H1 (cell line): ENCODE results near the gene KRT85. TPM values are rescaled to one million over a fixed set of nuclear protein-coding genes. Genes with fewer than 3 reads are reported as not detected.

ENCODE experiments used
- CTCF ChIA-PET: fragments of 300-600 bp; sonication (Branson Sonifier 250); formaldehyde crosslinking; loops from one replicate; lab custom pipeline; 2021; ENCODE audit not compliant: partially characterized antibody; lab: Charles Lee
- POLR2A ChIA-PET: fragments of 300-600 bp; sonication (Branson Sonifier 250); formaldehyde crosslinking; loops from one replicate; lab custom pipeline; 2021; ENCODE audit warnings: inconsistent platforms; ENCODE audit not compliant: partially characterized antibody; lab: Charles Lee
- DNase-seq, 2 experiments: peaks; one replicate each; pipeline versions ENCODE4 v3.0.0 to v3.0.0-alpha.2; 2010 to 2022; ENCODE audit warnings: low spot score in 2 of 2, low read depth in 1 of 2, mixed read lengths in 1 of 2
- FAIRE-seq: peaks from 2 replicates; lab custom pipeline; 2011; peaks lifted over from hg19 to GRCh38; lab: Jason Lieb, UNC
- H2AFZ ChIP-seq: 2 replicates; pipeline ENCODE4 v1.8.1; 2012; ENCODE audit warnings: low read length, inconsistent platforms
- H2AK5ac ChIP-seq: 2 replicates; pipeline ENCODE4 v1.6.1; 2013; ENCODE audit warnings: low read depth, low read length
- H2BK120ac ChIP-seq: replicated peaks from 2 replicates; pipeline ENCODE3; 2013; ENCODE audit warnings: low read depth, low read length, inconsistent platforms
- H2BK12ac ChIP-seq: 2 replicates; pipeline ENCODE4 v1.6.1; 2013; ENCODE audit warnings: low read depth, low read length
- H2BK15ac ChIP-seq: 2 replicates; pipeline ENCODE4 v1.6.1; 2013; ENCODE audit warnings: low read length
- H2BK20ac ChIP-seq: 2 replicates; pipeline ENCODE4 v1.6.1; 2013; ENCODE audit warnings: low read length
- H2BK5ac ChIP-seq: 2 replicates; pipeline ENCODE4 v1.6.1; 2013; ENCODE audit warnings: low read depth, low read length
- H3K14ac ChIP-seq: 2 replicates; pipeline ENCODE4 v1.6.1; 2013; ENCODE audit warnings: inconsistent platforms; ENCODE audit not compliant: insufficient read length
- H3K18ac ChIP-seq: 2 replicates; pipeline ENCODE4 v1.6.1; 2013; ENCODE audit warnings: low read length; ENCODE audit errors: extremely low read depth
- H3K23ac ChIP-seq: 2 replicates; pipeline ENCODE4 v1.6.1; 2013; ENCODE audit warnings: inconsistent platforms; ENCODE audit not compliant: insufficient read length
- H3K23me2 ChIP-seq: 2 replicates; pipeline ENCODE4 v1.6.1; 2013; ENCODE audit warnings: low read depth, low read length
- H3K27ac ChIP-seq: 2 replicates; pipeline ENCODE4 v1.6.1; 2011; ENCODE audit warnings: low read depth, low read length, inconsistent platforms
- H3K27me3 ChIP-seq, 4 experiments: replicated peaks in 1 of 4; 1 replicate in 1 of 4; 2 replicates in 3 of 4; pipeline versions ENCODE4 v1.6.1 to v1.8.1; 2011 to 2013; ENCODE audit warnings: low read length in 3 of 4, mild to moderate bottlenecking in 3 of 4, inconsistent platforms in 2 of 4, mixed read lengths in 2 of 4, moderate library complexity in 1 of 4; ENCODE audit not compliant: control insufficient read depth in 3 of 4, insufficient read depth in 3 of 4; ENCODE audit errors: extremely low read depth in 1 of 4
- H3K36me3 ChIP-seq, 4 experiments: 2 replicates each; pipeline versions ENCODE4 v1.6.1 to v1.8.1; 2011 to 2013; ENCODE audit warnings: mild to moderate bottlenecking in 4 of 4, low read length in 3 of 4, moderate library complexity in 2 of 4, control low read depth in 1 of 4, inconsistent platforms in 1 of 4; ENCODE audit not compliant: insufficient read depth in 4 of 4, control insufficient read depth in 2 of 4
- H3K4ac ChIP-seq: replicated peaks from 2 replicates; pipeline ENCODE3; 2013; ENCODE audit warnings: low read length, low read depth, mixed read lengths, inconsistent platforms; ENCODE audit not compliant: insufficient read length
- H3K4me1 ChIP-seq, 4 experiments: replicated peaks in 1 of 4; 1 replicate in 1 of 4; 2 replicates in 3 of 4; pipeline versions ENCODE4 v1.6.1 to v1.8.1; 2011 to 2013; ENCODE audit warnings: low read length in 3 of 4, inconsistent platforms in 2 of 4, mixed read lengths in 1 of 4; ENCODE audit not compliant: insufficient read depth in 4 of 4, control insufficient read depth in 3 of 4
- H3K4me2 ChIP-seq, 2 experiments: 2 replicates each; pipeline versions ENCODE4 v1.6.1 to v1.8.1; 2011 to 2013; ENCODE audit warnings: low read depth in 2 of 2, low read length in 2 of 2, control low read depth in 1 of 2, inconsistent platforms in 1 of 2, mild to moderate bottlenecking in 1 of 2; ENCODE audit not compliant: insufficient read depth in 1 of 2
- H3K4me3 ChIP-seq, 4 experiments: fragments of 200-600, 300-600 bp in 1 of 4; sonication (generic), shearing (Covaris generic), sonication (Bioruptor Twin) in 1 of 4; 2 replicates each; pipeline versions ENCODE4 v1.5.1 to v1.8.1; 2011 to 2016; ENCODE audit warnings: low read length in 4 of 4, low read depth in 3 of 4, control low read depth in 2 of 4, inconsistent platforms in 2 of 4, mild to moderate bottlenecking in 2 of 4, mixed read lengths in 1 of 4, moderate library complexity in 1 of 4; ENCODE audit not compliant: insufficient read depth in 2 of 4; ENCODE audit errors: extremely low read depth in 1 of 4
- H3K56ac ChIP-seq: replicated peaks from 2 replicates; pipeline ENCODE3; 2013; ENCODE audit warnings: low read depth, mild to moderate bottlenecking, mixed read lengths, low read length, inconsistent platforms; ENCODE audit not compliant: insufficient read length
- H3K79me1 ChIP-seq: 2 replicates; pipeline ENCODE4 v1.6.1; 2013; ENCODE audit warnings: low read depth, low read length, control low read depth
- H3K79me2 ChIP-seq, 2 experiments: 2 replicates each; pipeline versions ENCODE4 v1.6.1 to v1.8.1; 2012 to 2013; ENCODE audit warnings: low read length in 2 of 2, mild to moderate bottlenecking in 2 of 2, inconsistent platforms in 1 of 2; ENCODE audit not compliant: insufficient read depth in 2 of 2, control insufficient read depth in 1 of 2
- H3K9ac ChIP-seq, 4 experiments: replicated peaks in 1 of 4; 1 replicate in 1 of 4; 2 replicates in 3 of 4; pipeline versions ENCODE4 v1.6.1 to v1.8.1; 2011 to 2013; ENCODE audit warnings: low read depth in 3 of 4, low read length in 3 of 4, control low read depth in 2 of 4, mild to moderate bottlenecking in 2 of 4, moderate library complexity in 2 of 4, inconsistent platforms in 1 of 4; ENCODE audit errors: extremely low read depth in 1 of 4
- H3K9me3 ChIP-seq, 2 experiments: 2 replicates each; pipeline versions ENCODE4 v1.6.1 to v1.8.1; 2012 to 2013; ENCODE audit warnings: mild to moderate bottlenecking in 2 of 2, moderate library complexity in 2 of 2, control low read depth in 1 of 2, inconsistent platforms in 1 of 2, low read depth in 1 of 2, low read length in 1 of 2, mixed read lengths in 1 of 2; ENCODE audit not compliant: insufficient read depth in 2 of 2
- H4K20me1 ChIP-seq, 2 experiments: replicated peaks in 1 of 2; 2 replicates each; pipeline versions ENCODE3 to v1.8.1; 2011 to 2013; ENCODE audit warnings: inconsistent platforms in 2 of 2, low read length in 2 of 2, mild to moderate bottlenecking in 1 of 2; ENCODE audit not compliant: insufficient read depth in 2 of 2, control insufficient read depth in 1 of 2
- H4K5ac ChIP-seq: 2 replicates; pipeline ENCODE4 v1.6.1; 2013; ENCODE audit warnings: low read length, low read depth, mixed read lengths, inconsistent platforms; ENCODE audit not compliant: insufficient read length
- H4K8ac ChIP-seq: 2 replicates; pipeline ENCODE4 v1.8.0; 2013; ENCODE audit warnings: mild to moderate bottlenecking, moderate library complexity, low read length, inconsistent platforms; ENCODE audit not compliant: insufficient read depth; ENCODE audit errors: extremely low read depth
- H4K91ac ChIP-seq: replicated peaks from 2 replicates; pipeline ENCODE3; 2013; ENCODE audit warnings: low read length, mixed read lengths, inconsistent platforms; ENCODE audit not compliant: insufficient read length
- POU5F1 ChIP-seq: IDR thresholded peaks from 2 replicates; pipeline ENCODE4 v1.6.1; 2011; ENCODE audit warnings: low read depth, mild to moderate bottlenecking, low read length, moderate library complexity
- WGBS, 2 experiments: shearing (Covaris generic) in 1 of 2; methylation state at CpG; one replicate each; pipeline versions ENCODE4 v1.1.6 to v1.1.7; 2013 to 2015; ENCODE audit warnings: low lambda C conversion rate in 2 of 2, mixed read lengths in 2 of 2, inconsistent platforms in 1 of 2, low coverage in 1 of 2, missing lambda C conversion rate in 1 of 2; ENCODE audit not compliant: insufficient replicate concordance in 2 of 2, insufficient coverage in 1 of 2, insufficient read length in 1 of 2; ENCODE audit errors: extremely low coverage in 1 of 2, missing lambda C conversion rate in 1 of 2; 5-methylcytosine and 5-hydroxymethylcytosine counted together
- polyA plus RNA-seq, 7 experiments: library from polyadenylated mRNA; depleted of rRNA in 3 of 7; stranded (reverse) in 5 of 7; unstranded in 2 of 7; fragments of >200 nt in 5 of 7; fragments of 200-250 nt in 2 of 7; gene quantifications; 1 replicate in 5 of 7; 2 replicates in 1 of 7; 4 replicates in 1 of 7; pipeline versions ENCODE4 v1.2.1 to v1.2.3, GENCODE V29; 2011 to 2013; ENCODE audit warnings: missing spikeins in 2 of 7, mixed read lengths in 2 of 7
- total RNA-seq: library from RNA; stranded (reverse); fragmentation: NEBNext Ultra II Directional; extraction: Animal tissue kit (Norgen Biotek cat#: 25700); gene quantifications from 2 replicates; pipeline ENCODE4 v1.2.1, GENCODE V29; 2021

KRT85 gene
- total and polyA plus RNA-seq, 2 of the 8 experiments (the other 6 are each of a cell fraction or from before 2014, with no cell fraction given), result not detected

GRCh38 chr12:52350021-52350620 lies 17.2 kb downstream of the KRT85 start:
- Histone ChIP-seq H3K4me3 (no peak overlapping the region), H4K91ac (no peak overlapping the region), H3K9me3 (no peaks in the 10 kb centered on the region), H3K18ac (no peak overlapping the region), H3K23ac (no peak overlapping the region), H3K4ac (no peak overlapping the region), H2AFZ (no peak overlapping the region), H2BK5ac (no peak overlapping the region), H3K27ac (no peak overlapping the region), H3K4me1 (no peaks in the 10 kb centered on the region), H2BK20ac (no peak overlapping the region), H3K56ac (no peak overlapping the region), H2BK120ac (no peak overlapping the region), H3K79me1 (no peaks in the 10 kb centered on the region), H3K9ac (no peak overlapping the region), H3K23me2 (no peaks in the 10 kb centered on the region), H2BK15ac (no peak overlapping the region), H3K36me3 (no peaks in the 10 kb centered on the region), H2AK5ac (no peak overlapping the region), H3K4me2 (no peak overlapping the region), H4K20me1 (no peaks in the 10 kb centered on the region), H3K79me2 (no peaks in the 10 kb centered on the region), H3K27me3 (no peaks in the 10 kb centered on the region), H2BK12ac (no peak overlapping the region), H3K14ac (no peak overlapping the region), H4K5ac (no peak overlapping the region), H4K8ac (no peak overlapping the region)
- POLR2A ChIA-PET, result interaction anchor here (1.2 kb wide), 1 partner anchor 656 kb away, joined by 3 read pairs; the partner anchor contains the start of gene EIF4B
- CTCF ChIA-PET, result interaction anchor here (0.8 to 10.7 kb wide), 9 partner anchors 13 to 203 kb away, joined by 3 to 88 read pairs (median 3); no protein-coding TSS in a partner anchor
- DNase-seq (no peak), FAIRE-seq (no peak)
- 94% methylated on average over 8 of the region's 8 CpGs; no CpG with 5 or more reads in 1 of the 2 experiments for WGBS, 2 experiments
- no peak for TF ChIP-seq POU5F1
